Measurements from ENCODE around the gene KSR1.
A peak's percentile ranks its signal among the peaks of the same experiment; 100 is the strongest.
"Not testable (repeated sequence)": the region's sequence is repeated elsewhere in the genome, so short reads cannot be mapped to it uniquely, and the experiment has no call there.

Gene KSR1

DNA sequence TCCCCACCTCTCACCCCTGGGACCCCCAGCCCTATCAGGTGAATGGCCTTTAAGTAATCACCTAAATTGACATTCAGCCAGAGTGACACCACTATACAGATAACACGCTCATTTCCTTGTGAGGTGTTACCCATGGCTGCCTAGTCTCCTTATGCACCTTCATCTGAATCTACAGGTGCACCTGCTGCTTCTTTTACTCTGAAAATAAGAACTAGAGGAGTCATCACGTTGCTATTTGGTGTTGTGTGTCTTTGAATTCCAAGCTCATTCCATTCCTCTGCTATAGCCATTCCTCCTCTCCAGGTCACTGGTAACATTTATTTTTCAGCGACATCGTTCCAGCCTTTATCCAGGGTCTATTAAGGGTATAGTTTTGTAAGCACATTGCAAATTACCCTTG lies 184.5 kb downstream of the KSR1 start:
- DNase-seq: no peak

DNA sequence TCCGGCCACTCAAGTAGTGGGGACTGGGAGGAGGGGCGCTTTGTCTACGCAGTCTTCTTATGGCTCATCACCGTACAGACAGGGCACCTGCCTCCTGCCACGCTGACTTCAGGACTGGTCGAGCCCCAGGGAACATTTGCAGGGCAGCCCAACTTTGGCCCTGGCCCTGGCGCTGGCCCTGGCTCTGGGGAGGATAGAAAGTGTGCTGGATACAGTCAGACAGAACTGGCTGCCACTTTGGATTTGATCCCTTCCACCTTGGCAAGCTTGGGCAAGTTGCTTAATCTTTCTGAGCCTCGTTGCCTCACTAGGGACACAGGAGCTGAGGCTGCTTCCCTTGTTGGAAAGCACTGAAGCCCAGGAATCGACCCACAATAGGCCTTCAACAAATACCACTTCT lies 188.3 kb downstream of the KSR1 start:
- DNase-seq: no peak

DNA sequence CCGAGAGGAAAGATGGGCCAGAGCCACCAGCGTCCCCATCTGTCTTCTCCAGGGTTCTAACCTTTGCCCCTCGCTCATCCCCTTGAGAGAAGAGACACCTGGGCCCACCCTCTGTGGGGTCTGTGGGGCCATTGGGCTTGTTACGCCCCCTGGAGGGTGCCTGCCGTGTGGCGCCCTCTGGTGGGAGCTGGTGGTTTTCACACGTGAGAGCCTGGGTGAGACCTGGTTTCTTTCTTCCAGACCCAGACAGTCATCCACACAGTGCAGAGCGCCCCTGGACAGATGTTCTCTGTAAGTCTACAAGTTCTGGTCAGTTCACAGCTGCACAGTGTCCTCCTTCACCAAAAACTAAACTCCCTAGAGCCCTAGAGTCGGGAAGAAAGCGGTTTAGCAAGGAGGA lies 189.4 kb downstream of the KSR1 start:
- DNase-seq: not testable (repeated sequence)

DNA sequence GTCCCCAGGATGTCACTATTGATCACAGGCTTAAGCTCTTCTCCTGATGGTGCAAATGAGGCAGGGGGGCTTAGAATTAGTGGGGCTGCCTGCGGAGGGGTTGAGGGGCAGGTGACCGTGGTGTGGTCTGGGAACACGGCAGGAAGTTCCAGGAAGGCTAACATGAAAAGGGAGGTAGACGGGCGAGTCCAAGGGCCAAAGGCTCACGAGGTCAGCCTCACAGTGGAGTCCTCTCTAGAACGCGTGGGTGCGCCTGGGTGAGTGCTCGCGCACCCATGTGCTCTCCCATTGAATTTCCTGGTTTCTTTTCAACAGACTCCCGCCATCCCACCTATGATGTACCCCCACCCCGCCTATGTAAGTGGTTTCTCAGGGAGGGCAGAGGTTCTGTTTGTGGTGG lies 190.0 kb downstream of the KSR1 start:
- DNase-seq: no peak

DNA sequence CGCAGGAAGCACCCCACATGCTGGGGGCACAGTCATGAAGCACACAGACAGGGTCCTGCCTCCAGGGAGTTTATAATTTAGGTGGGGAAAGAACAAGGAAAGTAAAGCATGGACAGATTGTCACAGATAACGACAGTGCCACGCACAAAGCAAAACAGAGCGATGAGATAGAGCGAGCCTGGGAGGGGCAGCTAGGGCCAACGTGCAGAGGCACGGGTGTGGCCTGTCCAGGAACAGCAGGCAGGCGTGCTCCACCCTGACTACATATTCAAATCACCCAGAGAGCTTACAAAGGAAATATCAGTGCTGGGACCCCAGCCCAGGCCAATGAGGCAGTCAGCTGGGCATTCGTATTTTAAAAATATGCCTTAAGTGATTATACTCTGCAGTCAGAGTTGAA lies 191.5 kb downstream of the KSR1 start:
- DNase-seq: no peak

DNA sequence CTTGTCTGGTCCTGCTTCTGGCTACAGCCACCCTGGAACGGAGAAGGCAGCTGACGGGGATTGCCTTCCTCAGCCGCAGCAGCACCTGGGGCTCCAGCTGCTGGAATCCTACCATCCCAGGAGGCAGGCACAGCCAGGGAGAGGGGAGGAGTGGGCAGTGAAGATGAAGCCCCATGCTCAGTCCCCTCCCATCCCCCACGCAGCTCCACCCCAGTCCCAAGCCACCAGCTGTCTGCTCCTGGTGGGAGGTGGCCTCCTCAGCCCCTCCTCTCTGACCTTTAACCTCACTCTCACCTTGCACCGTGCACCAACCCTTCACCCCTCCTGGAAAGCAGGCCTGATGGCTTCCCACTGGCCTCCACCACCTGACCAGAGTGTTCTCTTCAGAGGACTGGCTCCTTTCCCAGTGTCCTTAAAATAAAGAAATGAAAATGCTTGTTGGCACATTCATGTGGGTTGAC lies 192.9 kb downstream of the KSR1 start:
- not testable (repeated sequence) for DNase-seq

DNA sequence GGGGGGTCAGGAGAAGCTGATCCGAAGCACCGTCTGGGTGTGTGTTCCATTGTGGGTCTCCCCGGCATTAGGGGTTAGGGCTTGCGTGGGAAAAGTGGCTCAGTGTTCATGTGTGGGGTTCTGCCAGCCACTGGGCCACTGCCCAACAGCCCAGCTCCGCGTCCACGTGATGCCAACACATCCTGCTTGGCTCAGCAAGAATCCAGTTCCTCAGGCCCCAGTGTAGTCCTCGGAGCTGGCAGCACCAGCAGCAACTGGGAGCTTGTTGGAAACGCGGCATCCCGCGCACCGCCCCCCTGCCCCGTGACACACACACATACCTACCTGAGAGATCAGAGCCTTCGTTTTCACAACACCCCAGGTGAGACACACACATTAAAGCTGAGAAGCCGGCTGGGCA lies 193.7 kb downstream of the KSR1 start:
- no peak for DNase-seq

DNA sequence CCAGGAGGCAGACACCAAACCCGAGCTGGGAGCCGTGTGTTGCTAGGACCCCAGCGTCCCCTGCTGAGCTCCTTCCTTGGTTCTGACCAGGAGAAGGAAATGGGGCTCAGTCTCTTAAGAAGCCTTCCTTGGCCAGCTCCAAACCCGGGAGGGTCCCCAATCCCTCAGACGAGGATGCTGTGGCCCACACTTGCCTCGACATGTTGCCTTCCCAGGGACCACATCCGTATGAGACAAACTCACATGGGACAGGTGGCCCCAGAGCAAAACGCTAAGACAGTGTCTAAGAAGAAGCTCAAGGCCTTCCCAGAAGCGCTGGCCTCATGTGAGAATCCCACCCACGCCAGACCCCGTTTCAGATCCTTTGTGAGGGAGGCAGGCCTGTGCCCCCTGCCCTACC lies 194.6 kb downstream of the KSR1 start:
- no peak for DNase-seq

DNA sequence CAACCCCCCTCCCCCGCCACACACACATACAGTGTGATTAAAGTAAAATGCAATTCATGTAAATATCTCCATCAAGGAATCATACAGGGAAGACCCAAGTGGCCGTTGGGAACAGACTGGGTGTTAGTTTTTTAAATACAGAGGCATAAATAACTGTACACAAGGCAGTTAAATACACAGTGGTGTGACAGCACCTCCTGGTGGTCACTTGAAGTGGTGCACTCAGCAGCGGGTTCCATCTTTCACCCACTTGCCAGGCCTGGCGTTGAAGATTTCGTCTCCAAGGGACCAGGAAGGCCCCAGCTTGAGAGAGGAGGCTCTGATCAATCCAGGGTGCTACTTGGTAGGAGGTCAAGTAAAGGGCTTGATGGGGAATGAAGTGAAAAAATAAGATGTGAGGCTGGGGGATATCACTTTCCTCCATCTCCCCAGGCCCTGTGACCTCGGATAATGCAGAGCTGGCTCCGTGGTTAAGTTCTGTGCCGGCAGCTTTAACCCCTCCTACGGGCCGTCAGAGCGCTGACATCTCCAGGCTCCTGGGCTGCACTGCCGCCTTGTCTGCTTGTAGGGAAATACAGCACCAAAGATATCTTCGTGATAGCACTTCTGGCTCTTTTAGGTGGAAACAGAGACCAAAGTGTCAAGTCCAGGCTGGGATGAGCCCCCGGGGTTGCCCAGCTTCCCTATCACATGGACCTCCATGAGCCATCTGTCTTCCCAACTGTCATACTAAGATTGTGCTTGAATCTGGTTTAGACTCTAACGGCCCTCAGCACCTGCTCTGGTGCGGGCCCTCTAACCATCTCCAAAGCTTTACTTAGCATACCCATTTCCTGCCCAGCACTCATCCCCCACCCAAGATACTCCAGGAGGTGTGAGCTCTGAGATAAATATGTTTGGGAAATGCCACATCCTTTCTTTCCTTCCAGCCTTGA lies 195.4 kb downstream of the KSR1 start:
- DNase-seq: peak; percentile 24

DNA sequence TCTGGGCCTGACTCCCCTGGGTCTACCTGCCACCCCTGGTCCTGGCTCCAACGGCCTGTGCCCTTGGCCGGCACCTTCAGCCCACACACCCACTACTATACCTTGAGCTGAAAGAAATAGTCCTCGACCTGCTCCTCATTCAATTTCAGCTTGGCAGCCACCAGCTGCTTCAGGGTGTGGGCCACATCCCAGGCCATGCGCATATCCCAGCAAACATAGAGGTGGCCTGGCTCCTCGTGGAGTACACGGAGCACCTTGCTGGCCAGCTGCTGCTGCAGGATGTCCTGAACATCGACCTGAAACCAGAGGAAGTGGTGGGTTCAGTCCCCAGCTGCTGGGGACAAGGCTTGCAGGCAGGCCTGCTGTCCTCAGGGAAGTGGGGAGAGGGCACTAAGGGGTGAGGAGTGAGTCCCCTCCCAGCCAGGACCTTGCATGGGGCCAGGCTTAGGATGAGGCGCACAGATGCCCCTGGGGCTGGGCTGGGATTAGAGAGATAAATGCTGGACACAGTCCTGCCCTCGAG lies 197.3 kb downstream of the KSR1 start:
- DNase-seq: not testable (repeated sequence)

DNA sequence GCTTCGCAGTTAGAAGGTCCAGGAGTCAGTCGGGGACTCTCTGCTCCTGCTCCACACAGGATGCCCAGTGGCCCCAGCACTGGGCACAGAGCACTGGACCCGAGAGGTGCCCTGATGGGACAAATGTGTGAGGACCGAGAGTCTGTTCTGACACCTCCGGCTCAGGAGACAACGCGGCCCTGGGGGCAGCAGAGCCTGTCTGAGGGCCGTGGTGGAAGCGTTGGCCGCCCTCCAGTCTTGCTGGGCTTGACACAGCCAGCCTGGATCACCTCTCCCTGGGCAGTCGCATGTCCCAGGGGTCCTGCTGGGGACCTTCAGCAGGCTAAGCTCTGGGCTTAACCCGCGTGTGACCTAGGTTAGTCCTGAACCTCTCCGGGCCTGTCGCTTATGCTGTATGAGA lies 197.9 kb downstream of the KSR1 start:
- no peak for DNase-seq

DNA sequence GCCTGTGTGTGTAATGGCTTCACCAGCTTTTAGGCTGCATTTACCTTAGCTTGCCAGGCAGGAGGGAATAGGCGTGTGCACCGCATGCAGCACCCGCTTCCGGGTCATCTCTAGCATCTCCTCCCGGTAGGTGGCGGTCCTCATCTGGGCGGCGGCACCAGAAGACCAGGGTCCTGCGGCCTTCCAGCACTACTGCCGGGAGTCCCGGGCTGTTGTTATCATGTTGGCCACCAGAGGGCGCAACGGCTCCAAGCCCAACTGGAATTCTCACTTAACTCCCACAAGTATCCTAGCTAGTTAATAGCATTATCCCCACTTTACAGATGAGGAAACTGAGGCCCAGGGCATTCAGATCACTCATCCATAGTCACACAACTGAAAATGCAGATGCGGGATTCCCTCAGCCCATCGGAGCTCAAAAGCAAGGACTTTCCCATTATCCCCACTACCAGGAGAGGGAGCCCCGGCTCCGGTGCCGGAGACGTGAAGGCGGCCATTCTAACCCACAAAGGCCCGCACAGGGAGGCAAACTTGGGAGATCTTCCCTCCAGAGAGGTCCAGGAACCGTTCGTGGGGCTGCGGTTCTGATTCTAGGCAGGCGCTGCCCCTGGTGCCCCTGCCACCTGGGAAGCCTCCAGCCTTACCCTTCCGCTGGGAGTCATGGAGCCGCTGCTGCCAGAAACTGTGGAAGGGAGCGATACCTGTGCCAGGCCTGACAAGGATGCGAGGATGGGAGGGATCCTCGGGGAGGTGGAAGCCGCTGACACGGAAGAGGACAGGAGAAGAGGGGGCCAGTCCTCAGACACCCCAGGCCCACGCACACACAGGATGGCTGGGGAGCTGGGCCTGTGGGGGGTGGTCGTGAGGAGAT lies 198.6 kb downstream of the KSR1 start:
- peak; percentile 58 for DNase-seq

DNA sequence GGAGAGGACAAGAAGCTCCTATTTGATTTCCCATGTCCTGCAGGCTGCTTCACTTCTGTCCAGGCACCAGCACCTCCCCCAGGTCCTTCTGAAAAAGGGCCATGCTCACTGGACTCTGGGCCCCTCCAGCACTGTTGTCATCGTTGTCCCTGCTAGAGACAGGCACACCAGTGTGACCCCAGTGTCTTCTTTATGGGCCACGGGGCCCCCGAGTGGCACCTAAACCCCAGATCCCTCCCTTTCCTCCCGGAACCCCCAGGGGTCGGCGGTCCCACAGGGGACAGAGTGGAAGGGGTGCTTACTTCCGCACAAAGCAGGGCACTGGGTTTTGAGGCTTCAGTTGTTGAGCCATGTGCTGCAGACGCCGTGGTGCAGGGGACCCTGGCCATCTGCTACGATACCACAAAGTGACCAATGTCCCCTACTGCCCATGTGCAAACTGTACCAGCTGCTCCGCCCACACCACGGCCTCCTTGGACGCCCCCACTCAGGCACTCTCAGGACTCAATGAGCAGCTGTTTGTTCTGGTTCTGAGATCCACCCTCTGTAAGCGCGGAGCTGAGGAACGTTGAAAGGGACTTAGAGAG lies 199.4 kb downstream of the KSR1 start:
- DNase-seq: not testable (repeated sequence)

DNA sequence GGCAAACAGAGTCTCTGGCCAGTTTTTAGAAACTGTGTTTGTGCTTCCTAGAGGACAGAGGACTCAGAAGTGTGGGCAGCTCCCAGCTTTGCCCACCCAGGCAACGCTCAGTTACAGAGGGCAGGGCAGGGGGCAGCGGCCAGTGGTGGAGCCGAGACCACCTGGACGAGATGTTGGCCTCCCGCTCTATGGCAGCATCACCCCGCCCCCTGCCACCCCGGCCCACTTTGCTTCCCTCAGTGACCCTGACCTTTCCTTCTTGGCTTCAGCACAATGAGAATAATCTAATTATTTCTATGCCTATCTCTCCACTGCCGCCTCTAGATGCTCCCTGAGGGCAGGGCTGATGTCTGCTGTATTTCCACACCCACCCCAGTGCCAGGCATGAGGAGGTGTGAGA lies 200.4 kb downstream of the KSR1 start:
- DNase-seq: not testable (repeated sequence)

DNA sequence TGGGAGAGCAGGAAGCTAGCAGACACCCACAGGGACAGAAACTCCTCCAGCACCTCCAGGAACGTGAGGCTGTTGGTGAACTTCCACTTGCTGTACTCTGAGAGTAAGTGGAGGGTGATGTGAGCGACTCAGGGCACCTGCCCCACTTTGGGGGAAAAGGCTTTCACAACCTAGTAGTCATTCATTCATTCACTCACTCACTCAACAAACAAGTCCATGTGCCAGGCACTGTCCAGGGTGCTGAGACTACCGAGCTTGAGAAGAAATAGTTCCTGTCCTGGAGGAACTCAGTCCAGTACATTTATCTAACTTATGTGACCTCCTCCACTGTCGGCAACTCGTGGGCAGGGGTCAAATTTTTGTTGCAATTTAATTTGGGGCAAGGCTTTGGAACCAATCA lies 201.4 kb downstream of the KSR1 start:
- peak; percentile 6 for DNase-seq

DNA sequence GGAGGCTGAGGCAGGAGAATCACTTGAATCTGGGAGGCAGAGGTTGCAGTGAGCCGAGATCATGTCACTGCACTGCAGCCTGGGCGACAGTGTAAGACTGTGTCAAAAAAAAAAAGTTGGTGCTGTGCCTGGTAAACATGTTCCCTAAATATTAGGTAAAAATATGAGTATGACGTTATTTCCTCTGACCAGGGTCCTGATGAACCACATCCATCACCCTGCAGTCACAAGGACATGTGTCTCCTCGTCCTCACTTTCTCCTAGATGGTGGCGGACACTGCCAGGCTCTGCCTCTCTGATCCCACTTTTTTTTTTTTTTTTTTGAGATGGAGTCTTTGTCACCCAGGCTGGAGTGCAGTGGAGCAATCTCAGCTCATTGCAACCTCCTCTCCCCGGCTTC lies 203.4 kb downstream of the KSR1 start:
- no peak for DNase-seq

DNA sequence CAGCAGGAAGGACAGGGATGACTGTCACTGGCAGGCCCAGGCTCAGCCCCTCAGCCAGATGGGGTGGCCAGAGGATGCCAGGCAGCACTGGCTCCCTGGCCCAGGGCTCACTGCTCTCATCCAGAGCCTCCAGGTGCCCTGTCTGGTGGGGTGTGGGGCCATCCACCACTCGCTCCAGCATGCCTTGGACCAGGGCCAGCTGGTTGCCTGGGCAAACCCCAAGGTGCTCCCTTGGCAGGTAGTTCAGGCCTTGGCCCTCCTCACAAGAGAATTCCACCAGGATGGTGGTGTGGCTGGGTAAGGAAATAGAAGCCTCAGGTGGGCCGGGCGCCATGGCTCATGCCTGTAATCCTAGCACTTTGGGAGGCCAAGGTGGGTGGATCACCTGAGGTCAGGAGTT lies 204.2 kb downstream of the KSR1 start:
- DNase-seq: no peak

DNA sequence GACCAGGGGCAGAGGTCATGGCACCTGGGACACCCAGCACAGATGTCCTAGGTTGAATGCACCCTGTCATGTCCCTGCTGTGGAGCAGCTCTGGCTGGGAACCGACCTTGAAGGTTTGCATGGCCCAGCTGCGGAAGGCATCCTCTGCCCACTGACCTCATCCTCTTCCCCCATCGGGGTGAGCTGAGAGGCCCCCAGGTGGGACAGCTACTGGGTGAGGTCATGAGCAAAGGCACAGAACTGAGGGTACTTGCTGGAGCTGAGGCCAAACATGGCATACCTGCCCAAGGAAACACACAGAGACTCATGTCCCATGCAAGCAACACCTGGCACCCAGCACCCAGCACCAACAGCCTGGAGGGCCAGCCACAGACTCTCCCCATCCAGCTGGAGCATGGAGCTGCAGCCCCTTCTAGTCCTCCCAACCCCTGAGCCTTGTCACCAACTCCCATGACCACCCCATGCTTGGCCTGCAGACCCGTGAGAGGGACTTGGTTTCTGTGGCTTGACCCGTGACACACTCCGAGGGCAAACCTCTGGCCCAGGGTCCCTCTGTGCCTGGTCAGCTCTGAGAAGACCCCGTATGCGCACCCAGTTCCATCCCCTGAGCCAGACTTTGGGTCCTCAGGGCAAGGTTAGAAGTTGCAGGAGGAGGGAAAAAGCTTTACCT lies 207.8 kb downstream of the KSR1 start:
- no peak for DNase-seq

DNA sequence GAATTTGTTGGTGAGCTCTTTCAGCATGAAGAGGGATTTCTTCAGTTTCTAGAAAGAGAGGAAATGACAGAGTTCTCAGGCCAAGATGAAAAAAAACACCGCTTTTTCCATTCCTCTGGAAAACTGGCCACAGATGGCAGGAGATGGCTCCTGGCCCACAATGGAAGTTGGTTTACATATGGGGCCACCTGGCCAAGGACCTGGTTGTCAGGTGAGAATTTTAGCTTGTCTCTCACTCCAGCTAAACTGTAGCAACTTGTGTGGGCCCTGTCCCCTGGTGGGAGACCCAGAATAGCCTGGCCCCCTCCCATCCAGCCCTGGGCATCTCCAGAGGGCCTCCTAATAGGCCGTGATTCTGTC lies 208.3 kb downstream of the KSR1 start:
- DNase-seq: no peak

DNA sequence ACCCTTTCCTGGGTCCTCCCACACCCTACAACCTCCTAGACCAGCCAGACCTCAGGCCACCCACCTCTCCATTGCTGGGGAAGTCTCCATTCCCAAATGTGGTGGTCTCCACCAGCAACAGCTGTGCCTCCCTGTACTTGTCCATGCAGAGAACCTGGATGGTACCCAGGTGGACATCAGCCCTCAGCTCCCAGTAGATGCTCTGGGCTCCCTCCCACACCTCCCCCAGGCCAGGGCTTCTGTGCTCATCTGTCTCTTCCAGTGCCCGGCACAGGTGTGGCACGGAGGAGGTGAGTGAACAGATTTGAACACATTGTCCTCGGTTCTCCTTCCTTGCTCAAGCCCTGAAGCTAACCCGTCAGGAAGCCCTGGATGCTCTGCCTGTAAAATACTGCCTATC lies 209.3 kb downstream of the KSR1 start:
- no peak for DNase-seq

DNA sequence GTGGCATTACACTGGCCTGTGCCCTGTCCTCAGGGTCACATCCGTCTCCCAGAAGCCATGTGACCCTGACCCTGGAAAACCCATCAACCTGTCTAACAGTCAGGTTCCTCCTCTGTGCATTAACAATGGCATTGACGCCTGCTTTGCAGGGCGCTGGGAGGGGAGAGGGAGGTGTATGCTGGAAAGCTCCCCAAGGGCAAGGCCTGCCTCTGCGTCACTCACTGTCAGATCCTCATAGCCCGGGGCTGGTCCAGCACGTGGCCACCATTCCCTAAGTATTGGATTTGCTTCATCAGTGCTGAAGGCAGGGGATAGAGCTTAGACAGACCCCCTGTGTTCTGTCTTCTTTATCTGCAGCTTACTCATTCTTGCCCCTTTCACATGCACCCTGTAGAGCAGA lies 210.0 kb downstream of the KSR1 start:
- not testable (repeated sequence) for DNase-seq

DNA sequence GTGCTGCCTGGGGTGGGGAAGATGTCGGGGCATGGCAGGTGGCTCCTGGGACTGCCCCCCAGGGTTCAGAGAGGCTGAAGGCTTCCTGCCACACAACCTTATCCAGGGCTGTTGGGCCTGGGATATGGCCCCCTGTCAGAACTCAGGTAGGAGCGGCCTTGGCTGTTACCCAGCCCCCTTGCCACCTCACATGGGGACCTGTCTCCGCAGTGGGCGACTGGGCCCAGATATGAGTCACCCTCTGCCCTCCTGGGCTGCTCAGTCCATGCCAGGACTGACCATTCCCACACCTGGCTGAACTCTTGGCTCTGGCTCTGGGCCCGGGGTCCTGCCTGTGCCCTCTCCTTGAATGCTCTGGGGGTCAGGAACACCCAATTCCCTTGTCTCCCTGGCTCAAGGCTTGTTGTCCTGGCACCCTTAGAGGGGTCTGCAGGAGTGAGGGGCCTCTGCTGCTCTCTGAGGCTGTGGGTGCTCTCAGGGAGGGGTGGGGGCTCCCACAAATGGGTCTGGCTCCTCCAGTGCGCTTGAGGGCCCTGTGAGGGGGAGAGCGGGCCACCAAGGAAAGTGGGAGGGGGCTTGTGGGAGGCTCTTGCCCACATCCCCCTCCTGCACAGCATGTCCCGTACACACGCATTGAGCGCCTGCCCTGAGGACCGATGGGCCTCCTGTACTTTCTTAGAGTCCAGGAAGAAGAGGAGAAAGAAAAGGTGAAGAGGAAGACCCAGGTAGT lies 210.7 kb downstream of the KSR1 start:
- DNase-seq: no peak
